Measurements from ENCODE around the gene TP53AIP1.

The TP53AIP1 gene

DNA sequence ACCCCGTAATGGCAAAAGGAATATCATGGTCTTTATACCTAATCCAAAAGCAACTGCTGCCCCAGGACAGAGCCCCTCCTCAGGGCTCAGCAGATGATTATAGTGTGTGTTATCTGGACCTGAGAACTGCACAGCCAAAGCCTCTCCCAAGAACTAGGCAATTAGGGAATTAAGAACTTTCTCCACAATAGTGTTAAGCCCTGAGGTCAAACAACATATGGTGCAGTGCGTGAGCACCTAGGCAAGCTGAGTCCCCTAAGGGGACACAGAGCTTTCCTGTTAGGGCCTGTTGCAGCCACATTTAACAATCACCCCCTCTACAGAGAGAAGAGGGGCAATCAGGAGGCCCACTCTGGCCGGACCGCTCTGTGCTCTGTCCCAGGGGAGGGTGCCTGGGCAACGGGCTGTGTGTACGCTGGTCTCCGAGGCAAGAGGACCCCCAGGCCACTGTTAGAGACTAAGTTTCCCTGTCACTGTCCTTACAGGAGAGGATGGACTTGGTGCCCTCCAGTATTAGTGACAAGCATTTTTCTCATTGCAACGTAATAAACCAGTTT is 52.9 kb downstream of the TP53AIP1 start:
- DNase-seq (ENCODE audit: low read depth), result no peak

- no peak for DNase-seq (ENCODE audit: low read depth)
Measured at GRCh38 chr11:128888034-128888985, 54.4 kb downstream of the TP53AIP1 start.

- no peak for DNase-seq (ENCODE audit: low read depth)
Measured at GRCh38 chr11:128886406-128887124, 56.1 kb downstream of the TP53AIP1 start.

Measured in stimulated activated CD8-positive, alpha-beta memory T cell treated with anti-CD3 and anti-CD28 coated beads, Interleukin-12 subunit alpha, Interleukin-12 subunit beta, amount 100 ng/mL, for 4 hours (primary cell).